ENCODE data around the gene KRTAP2-2. TPM values are rescaled to one million over a fixed set of nuclear protein-coding genes. Genes with fewer than 3 reads are reported as not detected.
"Not testable (repeated sequence)": the region's sequence is repeated elsewhere in the genome, so short reads cannot be mapped to it uniquely, and the experiment has no call there.

The KRTAP2-2 gene
- total and polyA plus RNA-seq, 12 donors: not detected

DNA sequence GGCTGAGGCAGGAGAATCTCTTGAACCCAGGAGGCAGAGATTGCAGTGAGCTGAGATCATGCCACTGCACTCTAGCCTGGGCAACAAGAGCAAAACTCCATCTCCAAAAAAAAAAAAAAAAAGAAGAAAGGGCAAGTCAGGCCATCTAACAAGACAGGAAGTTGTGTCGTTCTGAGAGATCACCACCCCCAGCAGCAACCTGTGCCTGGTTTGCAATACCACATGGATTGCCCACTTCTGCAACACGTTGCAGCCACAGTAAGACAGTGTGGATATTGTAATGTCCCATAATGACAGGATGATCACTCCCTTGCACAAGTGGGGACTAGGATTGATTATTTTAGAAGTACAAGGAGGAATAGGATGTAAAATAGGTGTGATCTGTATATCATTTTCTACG lies 14.0 kb upstream of the KRTAP2-2 start:
- Histone ChIP-seq H3K4me1 (no peaks in the 10 kb centered on the region), H3K27me3 (peaks cover 0 to 21% (median 13%) of the 10 kb centered on the region in 7 donors), H3K36me3 (no peaks in the 10 kb centered on the region), H3K27ac (no peak overlapping the region), H3K9me3 (no peaks in the 10 kb centered on the region), H3K4me3 (no peak overlapping the region)
- TF ChIP-seq, protein P1, sequence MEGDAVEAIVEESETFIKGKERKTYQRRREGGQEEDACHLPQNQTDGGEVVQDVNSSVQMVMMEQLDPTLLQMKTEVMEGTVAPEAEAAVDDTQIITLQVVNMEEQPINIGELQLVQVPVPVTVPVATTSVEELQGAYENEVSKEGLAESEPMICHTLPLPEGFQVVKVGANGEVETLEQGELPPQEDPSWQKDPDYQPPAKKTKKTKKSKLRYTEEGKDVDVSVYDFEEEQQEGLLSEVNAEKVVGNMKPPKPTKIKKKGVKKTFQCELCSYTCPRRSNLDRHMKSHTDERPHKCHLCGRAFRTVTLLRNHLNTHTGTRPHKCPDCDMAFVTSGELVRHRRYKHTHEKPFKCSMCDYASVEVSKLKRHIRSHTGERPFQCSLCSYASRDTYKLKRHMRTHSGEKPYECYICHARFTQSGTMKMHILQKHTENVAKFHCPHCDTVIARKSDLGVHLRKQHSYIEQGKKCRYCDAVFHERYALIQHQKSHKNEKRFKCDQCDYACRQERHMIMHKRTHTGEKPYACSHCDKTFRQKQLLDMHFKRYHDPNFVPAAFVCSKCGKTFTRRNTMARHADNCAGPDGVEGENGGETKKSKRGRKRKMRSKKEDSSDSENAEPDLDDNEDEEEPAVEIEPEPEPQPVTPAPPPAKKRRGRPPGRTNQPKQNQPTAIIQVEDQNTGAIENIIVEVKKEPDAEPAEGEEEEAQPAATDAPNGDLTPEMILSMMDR (IDR thresholded peaks at IDR 0.05): no peak
- no peak for DNase-seq
- 72 to 76% methylated on average over 3 of the region's 3 CpGs for WGBS, 2 donors
- ATAC-seq: no peak
- intact Hi-C loops (cut with DNase I): loop anchor here in 1 of 10 donors (5.0 kb wide), 1 partner anchor 48 kb away; the partner anchor contains the start of gene KRTAP4-11

DNA sequence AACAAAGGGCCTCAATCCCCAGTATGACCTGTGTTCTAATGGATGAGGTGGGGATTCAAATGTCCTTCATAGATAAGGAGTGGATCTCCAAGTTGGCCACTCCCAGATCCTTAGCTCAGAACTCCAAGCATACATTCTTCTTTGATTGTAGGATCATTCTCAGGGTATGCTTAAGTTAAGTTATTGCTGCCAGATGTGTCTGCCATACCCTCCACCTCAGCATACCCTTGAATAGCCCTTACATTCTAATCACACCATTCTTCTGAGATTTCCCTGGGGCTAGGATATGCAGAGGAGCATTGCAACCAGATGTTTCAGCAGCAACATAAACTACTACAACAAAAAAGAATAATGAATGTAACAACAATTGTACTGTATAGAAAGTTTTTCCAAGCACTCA lies 12.3 kb upstream of the KRTAP2-2 start:
- TF ChIP-seq, protein P1 (IDR thresholded peaks at IDR 0.05): no peak
- Histone ChIP-seq H3K27ac (no peak overlapping the region), H3K4me3 (no peak overlapping the region), H3K9me3 (no peaks in the 10 kb centered on the region), H3K36me3 (no peaks in the 10 kb centered on the region), H3K4me1 (no peaks in the 10 kb centered on the region), H3K27me3 (peaks cover 0 to 35% (median 18%) of the 10 kb centered on the region in 7 donors)
- intact Hi-C loops (cut with DNase I): loop anchor here in 1 of 10 donors (5.0 kb wide), 1 partner anchor 50 kb away; the partner anchor contains the start of gene KRTAP4-11
- no peak for DNase-seq
- no peak for ATAC-seq

DNA sequence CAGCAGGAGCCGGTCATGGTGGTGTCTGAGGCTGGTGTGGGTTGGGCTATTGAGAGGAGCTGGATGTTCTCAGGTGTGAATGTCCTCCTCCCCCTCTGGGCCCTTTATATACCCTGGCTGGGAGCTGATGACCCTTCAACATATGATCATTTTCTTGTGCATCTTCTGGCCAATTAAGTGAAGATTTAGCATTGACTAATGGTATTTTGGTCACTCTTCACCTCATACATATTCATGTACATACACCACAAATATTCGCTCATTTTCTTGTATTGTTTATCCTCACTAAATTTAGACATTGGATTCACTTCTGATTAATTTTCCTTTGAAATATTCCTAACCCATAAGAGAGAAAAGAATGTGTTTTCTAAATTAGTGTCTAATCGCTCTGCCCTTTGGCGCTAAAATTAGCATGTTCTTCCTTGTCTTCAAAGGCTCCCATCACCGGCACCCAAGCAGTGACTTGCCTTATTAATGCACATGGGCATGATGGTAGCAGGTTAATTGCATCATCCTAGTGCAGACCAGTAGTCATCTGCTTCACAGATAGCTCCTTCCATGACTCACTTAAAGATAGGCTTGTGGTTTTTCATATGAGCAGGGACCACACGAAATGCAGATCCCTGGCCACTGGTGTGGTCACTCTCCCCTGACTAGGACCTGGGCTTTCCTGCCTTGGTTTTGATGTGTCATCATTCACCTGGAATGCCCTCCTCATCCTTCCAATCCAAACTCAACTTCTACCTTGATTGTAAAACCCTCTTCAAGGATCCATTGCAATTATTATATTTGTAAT lies 11.0 kb upstream of the KRTAP2-2 start, which contains the start of gene KRTAP2-4:
TSS of gene KRTAP2-4 (minus strand) at position 51 of the 796 bp plus-strand sequence. CDS start at position 17, 34 bp downstream.
- DNase-seq (no peak), ATAC-seq (no peak)
- H3K36me3 ChIP-seq: no peaks in the 10 kb centered on the region
- no peaks in the 10 kb centered on the region for H3K9me3 ChIP-seq
- no peaks in the 10 kb centered on the region for H3K4me1 ChIP-seq
- no peak within 1 kb of the TSS for H3K27ac ChIP-seq
- intact Hi-C loops (cut with DNase I): loop anchor here in 1 of 10 donors (5.0 kb wide), 1 partner anchor 51 kb away; the partner anchor contains the start of gene KRTAP4-11
- H3K27me3 ChIP-seq: peaks cover 0 to 41% (median 22%) of the 10 kb centered on the region in 7 donors
- no peak within 1 kb of the TSS for H3K4me3 ChIP-seq
- WGBS, 2 donors: 82 to 87% methylated on average over 6 of the region's 6 CpGs
- TF ChIP-seq, protein P1 (IDR thresholded peaks at IDR 0.05): no peak

DNA sequence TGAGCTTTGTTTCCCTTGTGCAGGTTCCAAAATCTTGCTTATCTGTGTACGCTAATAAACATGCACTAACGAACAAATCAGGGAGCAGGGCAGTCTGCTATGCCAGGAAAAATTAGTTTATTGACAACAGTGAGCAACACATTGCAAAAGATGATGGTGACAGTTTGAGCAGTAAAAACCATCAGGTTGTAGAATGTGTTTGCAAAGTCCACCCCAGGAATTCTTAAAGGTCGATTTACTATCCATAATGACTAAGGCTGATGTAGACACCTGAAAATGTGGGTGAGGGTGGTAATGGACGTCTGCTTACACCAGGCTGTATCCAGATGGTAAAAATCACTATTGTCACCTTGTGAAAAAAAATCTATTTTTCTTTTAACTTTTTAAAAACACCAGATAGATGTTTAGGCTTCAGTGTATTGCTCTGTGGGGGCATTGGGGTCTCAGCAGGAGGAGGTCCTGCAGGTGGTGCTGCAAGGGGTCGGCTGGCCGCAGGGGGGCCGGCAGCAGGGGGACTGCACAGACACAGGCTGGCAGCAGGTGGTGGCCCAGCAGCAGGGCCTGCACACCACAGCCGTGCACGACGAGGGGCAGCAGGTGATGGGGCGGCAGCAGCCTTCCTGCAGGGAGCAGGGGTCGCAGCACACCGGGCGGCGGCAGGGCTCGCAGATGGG lies 10.1 kb upstream of the KRTAP2-2 start:
- H3K36me3 ChIP-seq, ATAC-seq, DNase-seq, H3K27ac ChIP-seq, H3K9me3 ChIP-seq, H3K4me3 ChIP-seq, H3K4me1 ChIP-seq: not testable (repeated sequence)
- peaks cover 0 to 48% (median 28%) of the 10 kb centered on the region in 7 donors for H3K27me3 ChIP-seq
- WGBS, 2 donors: 67 to 78% methylated on average over 7 of the region's 16 CpGs
- intact Hi-C loops (cut with DNase I): loop anchor here in 1 of 10 donors (5.0 kb wide), 1 partner anchor 52 kb away; the partner anchor contains the start of gene KRTAP4-11
